Measurements from ENCODE around the gene RPL18A. TPM values are rescaled to one million over a fixed set of nuclear protein-coding genes. Genes with fewer than 3 reads are reported as not detected.

RPL18A gene
- total RNA-seq, 4 donors from 2014 or later, result 799 to 1,594 (median 1,135) TPM

DNA sequence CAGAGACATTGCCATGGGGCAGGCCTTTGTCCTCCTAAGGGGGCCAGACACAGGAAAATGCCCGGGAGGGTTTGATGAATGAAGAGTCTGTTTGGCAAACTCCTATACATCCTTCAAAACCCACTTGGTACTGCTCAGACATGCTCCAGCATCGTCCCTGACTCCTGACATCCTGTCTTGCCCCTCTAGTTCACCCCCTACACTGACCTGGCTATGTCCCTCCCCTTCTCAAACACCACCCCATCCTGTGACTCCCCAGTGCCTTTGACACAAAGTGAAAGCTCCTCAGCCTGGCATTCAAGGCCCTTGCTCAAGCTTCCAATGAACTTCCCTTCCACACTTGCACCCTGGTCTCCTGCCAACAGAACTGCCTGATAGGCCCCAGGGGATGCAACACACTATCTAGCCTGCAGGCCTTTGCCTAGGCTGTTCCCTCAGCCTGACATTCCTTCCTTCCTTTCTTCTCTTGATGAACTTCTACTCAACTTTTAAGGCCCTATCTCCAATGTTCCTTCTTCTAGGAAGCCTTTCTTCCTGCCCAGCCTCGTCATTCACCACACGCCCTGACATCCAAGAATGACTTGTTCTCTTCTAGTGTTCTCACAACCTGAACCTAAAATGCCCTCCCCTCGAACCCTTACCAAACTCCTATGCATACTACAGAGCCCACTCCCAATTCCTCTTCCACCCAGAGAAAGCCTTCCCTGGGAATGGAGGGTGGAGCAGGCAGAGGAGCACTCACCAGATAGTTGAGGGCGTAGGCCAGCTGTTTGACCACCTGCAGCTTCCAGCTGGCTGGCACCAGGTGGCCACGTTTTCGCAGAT is 24.3 kb upstream of the RPL18A start:
- Histone ChIP-seq H3K36me3 (no peaks in the 10 kb centered on the region), H3K27me3 (peaks cover 86% of the 10 kb centered on the region), H3K4me3 (no peak overlapping the region), H3K27ac (no peak overlapping the region), H3K9me3 (no peaks in the 10 kb centered on the region), H3K4me1 (peaks cover 0 to 14% (median 0%) of the 10 kb centered on the region in 3 donors)
- 71 to 77% methylated on average over 3 to 4 of the region's 8 CpGs for WGBS, 2 donors (ENCODE audit: low coverage in 1 of 2)
- ATAC-seq, result no peak
- TF ChIP-seq POLR2A (IDR thresholded peaks at IDR 0.05) (no peak), EP300 (IDR thresholded peaks at IDR 0.05) (no peak), POLR2AphosphoS5 (IDR thresholded peaks at IDR 0.05) (no peak)
- TF ChIP-seq, protein P1, sequence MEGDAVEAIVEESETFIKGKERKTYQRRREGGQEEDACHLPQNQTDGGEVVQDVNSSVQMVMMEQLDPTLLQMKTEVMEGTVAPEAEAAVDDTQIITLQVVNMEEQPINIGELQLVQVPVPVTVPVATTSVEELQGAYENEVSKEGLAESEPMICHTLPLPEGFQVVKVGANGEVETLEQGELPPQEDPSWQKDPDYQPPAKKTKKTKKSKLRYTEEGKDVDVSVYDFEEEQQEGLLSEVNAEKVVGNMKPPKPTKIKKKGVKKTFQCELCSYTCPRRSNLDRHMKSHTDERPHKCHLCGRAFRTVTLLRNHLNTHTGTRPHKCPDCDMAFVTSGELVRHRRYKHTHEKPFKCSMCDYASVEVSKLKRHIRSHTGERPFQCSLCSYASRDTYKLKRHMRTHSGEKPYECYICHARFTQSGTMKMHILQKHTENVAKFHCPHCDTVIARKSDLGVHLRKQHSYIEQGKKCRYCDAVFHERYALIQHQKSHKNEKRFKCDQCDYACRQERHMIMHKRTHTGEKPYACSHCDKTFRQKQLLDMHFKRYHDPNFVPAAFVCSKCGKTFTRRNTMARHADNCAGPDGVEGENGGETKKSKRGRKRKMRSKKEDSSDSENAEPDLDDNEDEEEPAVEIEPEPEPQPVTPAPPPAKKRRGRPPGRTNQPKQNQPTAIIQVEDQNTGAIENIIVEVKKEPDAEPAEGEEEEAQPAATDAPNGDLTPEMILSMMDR (IDR thresholded peaks at IDR 0.05), result no peak

DNA sequence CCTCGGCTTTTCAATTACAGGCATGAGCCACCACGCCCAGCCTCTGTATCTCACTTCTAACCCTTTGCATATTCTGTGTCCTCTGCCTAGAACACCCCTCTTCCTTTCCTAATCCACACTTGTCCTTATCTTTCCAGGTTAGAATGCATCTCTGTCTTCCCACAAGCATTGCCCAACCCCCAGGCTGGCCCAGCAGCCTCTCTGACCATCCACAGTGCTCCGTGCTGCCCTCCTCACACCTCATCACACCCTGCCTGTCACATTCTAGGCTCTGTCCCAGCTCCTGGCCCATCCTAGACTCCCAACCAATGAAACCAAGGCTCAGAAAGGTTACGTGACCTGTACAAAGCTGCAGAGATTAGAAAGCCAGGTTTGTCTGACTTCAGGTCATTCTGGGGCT is 23.2 kb upstream of the RPL18A start:
- H3K4me1 ChIP-seq, result peaks cover 0 to 8% (median 4%) of the 10 kb centered on the region in 3 donors
- WGBS, 2 donors (ENCODE audit: low coverage in 1 of 2), result 63% methylated on average over 2 of the region's 4 CpGs; no CpG with 5 or more reads in 1 of the 2 donors
- no peak overlapping the region for H3K4me3 ChIP-seq
- peaks cover 86% of the 10 kb centered on the region for H3K27me3 ChIP-seq
- H3K36me3 ChIP-seq, result no peaks in the 10 kb centered on the region
- H3K27ac ChIP-seq, result no peak overlapping the region
- no peak for TF ChIP-seq POLR2AphosphoS5 (IDR thresholded peaks at IDR 0.05)
- TF ChIP-seq, protein P1 (IDR thresholded peaks at IDR 0.05), result no peak
- no peak for TF ChIP-seq EP300 (IDR thresholded peaks at IDR 0.05)
- no peak for TF ChIP-seq POLR2A (IDR thresholded peaks at IDR 0.05)
- no peaks in the 10 kb centered on the region for H3K9me3 ChIP-seq
- no peak for ATAC-seq

DNA sequence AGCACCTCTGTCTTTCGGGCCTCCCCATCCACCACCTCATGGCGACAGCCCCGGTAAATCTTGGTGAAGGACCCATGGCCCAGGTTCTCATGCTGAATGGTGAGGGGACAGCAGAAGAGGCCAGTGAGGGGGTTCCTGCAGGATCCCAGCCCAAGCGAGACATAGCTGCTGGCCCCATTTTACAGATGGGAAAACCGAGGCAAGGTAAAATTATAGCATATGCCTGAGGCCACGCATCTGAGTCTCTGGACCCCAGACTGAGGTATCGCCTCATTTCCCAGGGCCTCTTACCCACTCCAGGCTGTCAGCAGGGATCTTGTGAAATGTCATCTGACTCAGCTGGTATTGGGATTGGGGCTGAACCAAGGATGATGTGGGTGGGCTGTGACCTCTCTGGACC is 21.7 kb upstream of the RPL18A start:
- TF ChIP-seq EP300 (IDR thresholded peaks at IDR 0.05) (no peak), POLR2A (IDR thresholded peaks at IDR 0.05) (no peak), POLR2AphosphoS5 (IDR thresholded peaks at IDR 0.05) (no peak)
- TF ChIP-seq, protein P1 (IDR thresholded peaks at IDR 0.05), result no peak
- Histone ChIP-seq H3K4me1 (peaks cover 0 to 20% (median 9%) of the 10 kb centered on the region in 3 donors), H3K9me3 (no peaks in the 10 kb centered on the region), H3K27me3 (peaks cover 86% of the 10 kb centered on the region), H3K36me3 (no peaks in the 10 kb centered on the region), H3K27ac (no peak overlapping the region), H3K4me3 (no peak overlapping the region)
- no peak for ATAC-seq
- WGBS, 2 donors (ENCODE audit: low coverage in 1 of 2), result 91% methylated on average over 4 of the region's 7 CpGs; no CpG with 5 or more reads in 1 of the 2 donors

DNA sequence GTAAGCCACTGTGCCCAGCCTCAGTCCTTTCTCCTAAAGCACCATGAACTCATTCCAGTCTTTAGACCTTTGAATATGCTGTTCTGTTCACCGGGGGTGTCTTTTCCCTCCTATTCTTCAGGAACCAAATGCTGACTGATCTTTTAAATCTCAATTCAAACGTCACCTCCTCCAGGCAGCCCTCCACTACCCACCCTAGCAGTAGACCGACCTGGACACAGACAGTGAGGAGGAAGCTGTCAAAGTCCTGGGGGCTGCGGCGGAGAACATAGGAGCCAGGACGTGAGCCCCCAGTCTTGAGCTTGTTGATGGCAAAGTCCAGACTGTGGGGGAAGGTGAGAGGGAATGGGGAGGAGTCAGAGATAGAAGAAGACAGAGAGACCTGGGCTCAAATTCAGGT is 19.7 kb upstream of the RPL18A start:
- WGBS, 2 donors (ENCODE audit: low coverage in 1 of 2), result 60 to 100% methylated on average over 1 of the region's 6 CpGs
- ATAC-seq, result no peak
- peaks cover 0 to 22% (median 9%) of the 10 kb centered on the region in 3 donors for H3K4me1 ChIP-seq
- H3K9me3 ChIP-seq, result no peaks in the 10 kb centered on the region
- H3K4me3 ChIP-seq, result no peak overlapping the region
- H3K27ac ChIP-seq, result no peak overlapping the region
- no peaks in the 10 kb centered on the region for H3K36me3 ChIP-seq
- no peak for TF ChIP-seq EP300 (IDR thresholded peaks at IDR 0.05)
- no peak for TF ChIP-seq POLR2AphosphoS5 (IDR thresholded peaks at IDR 0.05)
- TF ChIP-seq, protein P1 (IDR thresholded peaks at IDR 0.05), result no peak
- no peak for TF ChIP-seq POLR2A (IDR thresholded peaks at IDR 0.05)
- H3K27me3 ChIP-seq, result peaks cover 87% of the 10 kb centered on the region

DNA sequence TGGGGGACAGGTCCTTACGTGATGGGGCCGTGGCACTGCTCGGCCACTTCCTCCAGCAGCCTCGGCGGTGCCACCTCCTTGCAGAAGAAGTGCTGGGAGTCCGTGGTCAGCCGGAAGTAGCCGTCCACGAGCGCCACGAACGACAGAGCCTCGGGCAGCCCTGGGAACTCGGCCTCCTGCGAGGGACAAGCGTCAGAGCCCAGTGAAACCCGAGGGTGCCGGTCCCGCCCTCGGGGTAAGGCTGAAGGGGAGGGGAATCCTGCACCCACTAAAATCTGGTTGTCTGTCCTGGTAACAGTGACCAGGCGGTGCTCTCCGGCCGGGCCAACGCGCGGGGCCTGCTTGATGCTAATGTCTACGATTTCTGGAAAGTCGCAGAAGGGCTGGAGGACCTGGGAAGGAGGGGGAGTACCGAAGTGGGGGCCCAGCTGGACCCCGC is 18.3 kb upstream of the RPL18A start:
- peak; percentile 25 for ATAC-seq
- Histone ChIP-seq H3K27ac (peak overlapping the region in 1 of 4 donors; percentile 13), H3K36me3 (no peaks in the 10 kb centered on the region), H3K4me1 (peaks cover 0 to 22% (median 9%) of the 10 kb centered on the region in 3 donors), H3K27me3 (peaks cover 88% of the 10 kb centered on the region), H3K4me3 (peak overlapping the region in 1 of 2 donors; percentile 42), H3K9me3 (no peaks in the 10 kb centered on the region)
- WGBS, 2 donors (ENCODE audit: low coverage in 1 of 2), result 0 to 40% methylated on average over 4 to 9 of the region's 30 CpGs
- no peak for TF ChIP-seq POLR2AphosphoS5 (IDR thresholded peaks at IDR 0.05)
- no peak for TF ChIP-seq POLR2A (IDR thresholded peaks at IDR 0.05)
- no peak for TF ChIP-seq EP300 (IDR thresholded peaks at IDR 0.05)
